ENCODE measurements around the gene COX6A2. TPM values are rescaled to one million over a fixed set of nuclear protein-coding genes. Genes with fewer than 3 reads are reported as not detected.

Gene COX6A2
- total and polyA plus RNA-seq, 4 donors = 0.84 to 36.7 (median 8.0) TPM; not detected in 1

GRCh38 chr16:31420037-31420436 lies 8.1 kb downstream of the COX6A2 start:
- DNase-seq (ENCODE audit: low spot score) = no peak
- H3K4me3 ChIP-seq (ENCODE audit: low read depth in 1 of 3, low read length in 3 of 3) = no peak overlapping the region
- 76% methylated on average over 3 of the region's 3 CpGs for WGBS
- H3K27ac ChIP-seq (ENCODE audit: low read depth in 1 of 2, low read length in 2 of 2) = no peak overlapping the region
- no peak overlapping the region for H3K9ac ChIP-seq (ENCODE audit: low read depth in 1 of 2, low read length in 2 of 2)
- peaks cover 0 to 1% (median 0%) of the 10 kb centered on the region in 4 donors for H3K9me3 ChIP-seq (ENCODE audit: control insufficient read depth in 4 of 4, low read length in 3 of 4)
- H3K4me1 ChIP-seq (ENCODE audit: control insufficient read depth in 4 of 4, insufficient read depth in 4 of 4, low read length in 3 of 4) = no peaks in the 10 kb centered on the region
- no peaks in the 10 kb centered on the region for H3K27me3 ChIP-seq (ENCODE audit: control insufficient read depth in 4 of 4, insufficient read depth in 4 of 4, low read length in 3 of 4)
- H3K36me3 ChIP-seq (ENCODE audit: control insufficient read depth in 4 of 4, insufficient read depth in 3 of 4, low read depth in 1 of 4, low read length in 3 of 4) = no peaks in the 10 kb centered on the region
- TF ChIP-seq RAD21 (IDR thresholded peaks at IDR 0.05) (no peak), CTCF (IDR thresholded peaks at IDR 0.05; ENCODE audit: low read depth, low read length, missing input control) (no peak), FOXA1 (IDR thresholded peaks at IDR 0.05) (no peak), ATF3 (IDR thresholded peaks at IDR 0.05) (no peak), MAX (IDR thresholded peaks at IDR 0.05) (no peak), YY1 (IDR thresholded peaks at IDR 0.05) (no peak), ZBTB33 (IDR thresholded peaks at IDR 0.05) (no peak), RXRA (IDR thresholded peaks at IDR 0.05) (no peak), JUND (IDR thresholded peaks at IDR 0.05) (no peak), EGR1 (IDR thresholded peaks at IDR 0.05; ENCODE audit: low read depth in 2 of 2) (no peak), GABPA (IDR thresholded peaks at IDR 0.05 in 1 of 2, conservative IDR thresholded peaks at IDR 0.05 in 1 of 2) (no peak), REST (IDR thresholded peaks at IDR 0.05) (no peak), FOXA2 (IDR thresholded peaks at IDR 0.05) (no peak), SP1 (IDR thresholded peaks at IDR 0.05) (no peak), TAF1 (conservative IDR thresholded peaks at IDR 0.05) (no peak), NR2F2 (IDR thresholded peaks at IDR 0.05) (no peak), HNF4A (conservative IDR thresholded peaks at IDR 0.05) (no peak), HNF4G (IDR thresholded peaks at IDR 0.05) (no peak)

All from liver (tissue), 9 donors.